NT2/D1 (cell line): ENCODE data around the gene ADAM20.

ENCODE experiments used
- SUZ12 ChIP-seq: IDR thresholded peaks from 2 replicates; pipeline ENCODE4 v1.6.1; 2011; ENCODE audit not compliant: insufficient read length, insufficient read depth; ENCODE audit errors: extremely low read depth
- YY1 ChIP-seq: IDR thresholded peaks from 2 replicates; pipeline ENCODE4 v1.6.1; 2011; ENCODE audit not compliant: insufficient read length, insufficient read depth
- ZNF274 ChIP-seq: IDR thresholded peaks from 2 replicates; pipeline ENCODE4 v1.6.1; 2011; ENCODE audit warnings: mild to moderate bottlenecking, low read depth, low read length

DNA sequence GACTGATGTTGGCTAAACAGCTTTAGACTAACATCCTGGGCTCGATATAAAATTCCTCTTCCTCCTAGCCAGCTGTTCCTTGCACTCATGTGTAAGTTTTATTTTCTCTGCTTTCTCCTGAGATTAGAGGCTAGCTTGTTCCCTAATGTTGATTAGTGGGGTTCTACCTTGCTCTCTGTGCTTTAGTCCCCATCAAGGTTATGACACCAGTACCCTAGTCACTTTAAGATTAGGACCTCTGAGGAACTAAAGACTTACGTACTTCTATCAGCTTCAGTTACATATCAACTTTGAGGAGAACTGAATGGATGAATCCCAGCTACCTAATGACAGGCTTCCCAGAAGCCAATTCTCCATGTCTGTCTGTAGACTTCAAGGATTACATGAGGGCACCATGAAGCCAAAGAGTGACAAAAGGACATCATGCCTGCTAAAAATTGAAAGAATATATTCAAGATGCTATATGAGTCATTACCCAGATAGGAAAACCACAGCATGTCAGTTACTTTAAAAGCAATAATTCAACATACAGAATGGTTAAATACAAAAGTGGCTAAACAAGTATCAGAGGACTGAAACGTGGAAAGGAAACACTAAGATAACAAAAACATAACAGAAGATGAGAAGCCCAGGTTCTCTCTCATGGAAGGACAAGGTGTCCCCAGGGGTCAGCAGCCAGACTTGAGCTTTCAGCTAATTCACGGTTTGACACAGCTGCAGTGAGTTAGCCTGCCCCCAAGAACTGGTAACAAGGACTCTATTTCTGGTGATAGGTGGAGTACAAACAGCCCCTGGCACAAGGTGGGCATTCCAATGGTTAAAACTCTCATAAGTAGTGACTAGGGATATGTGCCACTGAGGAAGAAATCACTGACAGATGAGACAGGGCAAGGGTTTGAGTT lies 20.4 kb downstream of the ADAM20 start:
- no peak for TF ChIP-seq ZNF274
- no peak for TF ChIP-seq SUZ12
- no peak for TF ChIP-seq YY1
